Effector memory CD8-positive, alpha-beta T cell (primary cell): ENCODE results near the gene OTUB1.

Source experiments
- ATAC-seq: fragments of 150-1000 bp; cut with Tn5 transposase; replicated peaks from 2 replicates; pipeline ENCODE4 v1.10.0; 2021; ENCODE audit warnings: mild to moderate bottlenecking, moderate library complexity
- DNase-seq, 3 experiments: peaks; one replicate each; pipeline ENCODE4 v3.0.0; 2021
- H3K27ac Mint-ChIP-seq, 2 donors: one replicate each; pipeline ENCODE4 v1.8.0; 2022; ENCODE audit warnings: mild to moderate bottlenecking in 2 of 2, mixed read lengths in 2 of 2, moderate library complexity in 2 of 2
- H3K27me3 Mint-ChIP-seq, 2 donors: one replicate each; pipeline ENCODE4 v1.8.0; 2022; ENCODE audit warnings: mixed read lengths in 2 of 2
- H3K36me3 Mint-ChIP-seq: one replicate; pipeline ENCODE4 v1.8.0; 2022; ENCODE audit warnings: mild to moderate bottlenecking, moderate library complexity, mixed read lengths; ENCODE audit not compliant: insufficient read depth
- H3K4me1 Mint-ChIP-seq, 2 donors: one replicate each; pipeline ENCODE4 v1.8.0; 2022; ENCODE audit warnings: low read depth in 2 of 2, mixed read lengths in 2 of 2
- H3K4me3 Mint-ChIP-seq, 2 donors: one replicate each; pipeline ENCODE4 v1.8.0; 2022; ENCODE audit warnings: mild to moderate bottlenecking in 2 of 2, mixed read lengths in 2 of 2, moderate library complexity in 2 of 2
- H3K9me3 Mint-ChIP-seq, 2 donors: one replicate each; pipeline ENCODE4 v1.8.0; 2022; ENCODE audit warnings: mixed read lengths in 2 of 2

OTUB1 gene

DNA sequence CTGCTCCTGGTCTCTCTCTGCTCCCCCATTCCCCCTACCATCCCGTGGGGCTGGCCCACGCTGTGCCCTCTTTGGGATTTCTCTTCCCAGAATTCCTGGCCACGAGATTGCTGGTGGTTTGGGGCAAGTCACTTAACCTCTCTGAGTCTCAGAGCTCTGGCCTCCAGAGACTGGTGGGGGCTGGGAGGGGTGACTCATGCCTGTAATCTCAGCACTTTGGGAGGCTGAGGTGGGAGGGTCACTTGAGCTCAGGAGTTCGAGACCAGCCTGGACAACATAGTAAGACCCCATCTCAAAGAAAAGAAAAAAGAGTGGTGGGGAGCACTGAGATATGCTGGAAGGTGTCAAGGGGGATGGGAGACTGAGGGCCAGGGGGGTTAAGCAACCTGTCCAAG, 18.3 kb downstream of the OTUB1 start:
- Mint-ChIP-seq H3K27ac (no peak overlapping the region), H3K36me3 (no peaks in the 10 kb centered on the region), H3K4me3 (no peak overlapping the region), H3K4me1 (peaks cover 18 to 21% of the 10 kb centered on the region in 2 donors), H3K9me3 (no peaks in the 10 kb centered on the region), H3K27me3 (peaks cover 22 to 30% of the 10 kb centered on the region in 2 donors)
- ATAC-seq: no peak
- DNase-seq: no peak

DNA sequence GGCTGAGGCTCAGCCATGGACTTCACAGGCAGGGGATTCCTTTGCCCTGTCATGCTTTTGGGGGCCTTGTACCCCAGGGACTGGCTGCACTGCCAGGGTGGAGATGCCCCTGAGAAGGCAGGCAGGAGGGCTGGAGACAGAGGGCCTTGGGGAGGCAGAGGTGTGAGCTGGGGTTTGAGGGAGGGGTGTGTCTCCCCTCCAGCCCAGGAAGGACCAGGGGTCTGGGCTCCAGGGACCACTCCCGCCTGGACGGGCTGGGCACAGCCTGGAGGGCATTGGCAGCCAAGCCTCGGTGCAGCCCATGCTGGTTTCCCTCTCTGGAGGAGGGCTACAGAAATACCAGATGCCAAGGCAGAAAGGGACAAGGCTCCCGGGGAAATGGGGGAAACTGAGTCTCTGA, 19.5 kb downstream of the OTUB1 start:
- Mint-ChIP-seq H3K27ac (no peak overlapping the region), H3K36me3 (peaks cover 3% of the 10 kb centered on the region), H3K4me3 (no peak overlapping the region), H3K9me3 (peaks cover 6 to 7% of the 10 kb centered on the region in 2 donors), H3K4me1 (peaks cover 16 to 23% of the 10 kb centered on the region in 2 donors), H3K27me3 (peaks cover 22 to 38% of the 10 kb centered on the region in 2 donors)
- ATAC-seq (no peak), DNase-seq (no peak)

- no peak overlapping the region for H3K27ac Mint-ChIP-seq
- DNase-seq: no peak
- peaks cover 22 to 43% of the 10 kb centered on the region in 2 donors for H3K27me3 Mint-ChIP-seq
- H3K9me3 Mint-ChIP-seq: peaks cover 10 to 14% of the 10 kb centered on the region in 2 donors
- no peak for ATAC-seq
- H3K4me1 Mint-ChIP-seq: peaks cover 14 to 25% of the 10 kb centered on the region in 2 donors
- H3K36me3 Mint-ChIP-seq: peaks cover 3% of the 10 kb centered on the region
- H3K4me3 Mint-ChIP-seq: peak overlapping the region in 1 of 2 donors; percentile 86
These were observed 20.2 kb downstream of the OTUB1 start for GRCh38 chr11:64006398-64006797.

DNA sequence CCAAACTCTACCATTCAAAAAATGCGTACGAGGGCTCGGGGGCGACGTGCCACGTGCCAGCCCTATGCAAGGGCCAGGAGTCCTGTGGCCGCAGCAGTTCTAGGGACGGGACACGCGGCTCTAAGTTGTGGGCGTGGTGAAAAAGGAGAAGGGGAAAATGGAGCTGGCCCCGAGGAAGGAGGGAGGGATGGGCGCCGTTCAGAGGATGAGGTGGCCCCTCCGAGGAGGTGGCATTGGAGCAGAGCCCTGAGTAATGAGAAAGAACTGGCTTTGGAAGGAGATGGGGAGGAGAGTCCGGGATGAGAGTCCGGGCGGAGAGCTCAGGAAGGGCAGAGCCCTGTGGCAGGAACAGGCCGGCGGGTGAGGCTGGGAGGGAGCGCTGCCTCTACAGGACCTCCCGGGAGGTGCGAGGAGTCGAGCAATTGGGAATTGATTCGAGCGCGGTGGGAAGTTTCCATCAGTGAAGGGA, 21.0 kb downstream of the OTUB1 start:
- peaks cover 14 to 25% of the 10 kb centered on the region in 2 donors for H3K4me1 Mint-ChIP-seq
- H3K27ac Mint-ChIP-seq: peak overlapping the region; percentile 16 to 52
- no peak for DNase-seq
- H3K4me3 Mint-ChIP-seq: peak overlapping the region; percentile 67 to 86
- peaks cover 22 to 43% of the 10 kb centered on the region in 2 donors for H3K27me3 Mint-ChIP-seq
- peak; percentile 21 for ATAC-seq
- H3K36me3 Mint-ChIP-seq: peaks cover 3% of the 10 kb centered on the region
- peaks cover 10 to 14% of the 10 kb centered on the region in 2 donors for H3K9me3 Mint-ChIP-seq

- DNase-seq (no peak), ATAC-seq (peak; percentile 79)
- peaks cover 3% of the 10 kb centered on the region for H3K36me3 Mint-ChIP-seq
- peaks cover 14 to 25% of the 10 kb centered on the region in 2 donors for H3K4me1 Mint-ChIP-seq
- H3K27me3 Mint-ChIP-seq: peaks cover 22 to 43% of the 10 kb centered on the region in 2 donors
- H3K4me3 Mint-ChIP-seq: peak overlapping the region; percentile 67 to 86
- H3K27ac Mint-ChIP-seq: peak overlapping the region in 1 of 2 donors; percentile 52
- H3K9me3 Mint-ChIP-seq: peaks cover 10 to 14% of the 10 kb centered on the region in 2 donors
These were observed 21.5 kb downstream of the OTUB1 start for GRCh38 chr11:64007629-64008282.

GRCh38 chr11:64008283-64008913, 22.2 kb downstream of the OTUB1 start:
- Mint-ChIP-seq H3K4me3 (peak overlapping the region in 1 of 2 donors; percentile 86), H3K27ac (peak overlapping the region in 1 of 2 donors; percentile 52), H3K36me3 (peaks cover 3% of the 10 kb centered on the region), H3K27me3 (peaks cover 22 to 43% of the 10 kb centered on the region in 2 donors), H3K4me1 (peaks cover 14 to 25% of the 10 kb centered on the region in 2 donors), H3K9me3 (peaks cover 10 to 14% of the 10 kb centered on the region in 2 donors)
- DNase-seq (no peak), ATAC-seq (no peak)

DNA sequence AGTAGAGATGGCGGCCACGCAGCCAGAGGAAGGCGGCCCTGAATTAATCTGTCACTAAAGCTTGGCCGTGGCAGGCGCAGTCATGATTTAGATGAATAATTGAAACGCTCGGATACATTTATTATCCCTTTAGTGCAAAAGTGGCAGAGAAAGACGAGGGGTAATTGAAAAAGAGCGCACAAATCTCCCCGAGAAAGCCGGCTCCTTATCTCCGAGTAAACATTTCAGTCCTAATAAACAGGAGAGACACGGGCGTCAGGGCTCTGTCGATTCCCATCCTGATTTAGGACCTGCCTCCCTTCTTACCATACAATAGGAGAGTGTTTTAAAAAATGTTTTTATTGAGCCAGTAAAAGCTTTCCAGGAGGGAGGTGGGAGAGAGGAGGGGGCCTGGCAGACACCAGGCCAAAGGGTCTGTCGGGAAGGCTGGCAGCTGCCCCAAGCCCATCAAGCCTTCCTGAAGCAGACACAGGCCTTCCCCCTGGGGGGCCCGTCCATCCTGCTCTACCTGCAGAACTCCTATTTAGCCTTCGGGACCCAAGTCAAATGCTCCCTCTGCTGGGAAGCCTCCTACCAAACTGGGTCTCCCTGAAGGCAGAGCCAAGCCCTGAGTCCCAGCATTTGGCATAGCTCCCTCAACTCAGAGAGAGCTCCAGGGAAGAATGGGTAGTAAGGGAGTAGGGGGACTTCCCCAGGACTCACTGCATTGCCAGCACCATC, 22.8 kb downstream of the OTUB1 start:
- Mint-ChIP-seq H3K36me3 (peaks cover 3% of the 10 kb centered on the region), H3K9me3 (peaks cover 10 to 14% of the 10 kb centered on the region in 2 donors), H3K27me3 (peaks cover 22 to 43% of the 10 kb centered on the region in 2 donors), H3K27ac (no peak overlapping the region), H3K4me1 (peaks cover 14 to 25% of the 10 kb centered on the region in 2 donors), H3K4me3 (no peak overlapping the region)
- no peak for ATAC-seq
- no peak for DNase-seq

- Mint-ChIP-seq H3K9me3 (peaks cover 10 to 14% of the 10 kb centered on the region in 2 donors), H3K27ac (no peak overlapping the region), H3K4me1 (peaks cover 14 to 25% of the 10 kb centered on the region in 2 donors), H3K36me3 (peaks cover 3% of the 10 kb centered on the region), H3K4me3 (no peak overlapping the region), H3K27me3 (peaks cover 22 to 43% of the 10 kb centered on the region in 2 donors)
- ATAC-seq: no peak
- DNase-seq: no peak
These were observed 23.5 kb downstream of the OTUB1 start for GRCh38 chr11:64009710-64010109.

DNA sequence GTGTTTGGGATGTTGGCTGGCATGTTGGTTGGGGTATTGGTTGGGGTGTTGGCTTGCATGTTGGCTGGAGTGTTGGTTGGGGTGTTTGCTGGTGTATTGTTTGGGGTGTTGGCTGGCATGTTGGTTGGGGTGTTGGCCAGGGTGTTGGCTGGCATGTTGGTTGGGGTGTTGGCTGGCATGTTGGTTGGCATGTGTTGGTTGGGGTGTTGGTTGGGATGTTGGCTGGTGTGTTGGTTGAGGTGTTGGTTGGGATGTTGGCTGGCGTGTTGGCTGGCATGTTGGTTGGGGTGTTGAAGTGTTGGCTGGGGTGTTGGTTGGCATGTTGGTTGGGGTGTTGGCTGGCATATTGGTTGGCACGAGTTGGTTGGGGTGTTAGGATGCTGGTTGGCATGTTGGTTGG, 24.5 kb downstream of the OTUB1 start:
- Mint-ChIP-seq H3K4me3 (no peak overlapping the region), H3K27me3 (peaks cover 22 to 43% of the 10 kb centered on the region in 2 donors)

GRCh38 chr11:64011371-64011770, 25.1 kb downstream of the OTUB1 start:
- Mint-ChIP-seq H3K27ac (no peak overlapping the region), H3K4me3 (no peak overlapping the region), H3K4me1 (peaks cover 14 to 25% of the 10 kb centered on the region in 2 donors), H3K9me3 (peaks cover 10 to 14% of the 10 kb centered on the region in 2 donors), H3K27me3 (peaks cover 21 to 37% of the 10 kb centered on the region in 2 donors), H3K36me3 (peaks cover 3% of the 10 kb centered on the region)
- no peak for DNase-seq
- ATAC-seq: no peak

More for the DNA sequence above, 24.5 kb downstream of the OTUB1 start:
- H3K4me1 Mint-ChIP-seq: peaks cover 14 to 25% of the 10 kb centered on the region in 2 donors
- H3K9me3 Mint-ChIP-seq: peaks cover 10 to 14% of the 10 kb centered on the region in 2 donors
- H3K27ac Mint-ChIP-seq: peak overlapping the region in 1 of 2 donors; percentile 74
- ATAC-seq (no peak), DNase-seq (no peak)
- H3K36me3 Mint-ChIP-seq: peaks cover 3% of the 10 kb centered on the region

- ATAC-seq: no peak
- H3K36me3 Mint-ChIP-seq: peaks cover 3% of the 10 kb centered on the region
- peaks cover 1 to 18% of the 10 kb centered on the region in 2 donors for H3K27me3 Mint-ChIP-seq
- H3K4me3 Mint-ChIP-seq: no peak overlapping the region
- H3K27ac Mint-ChIP-seq: no peak overlapping the region
- DNase-seq: no peak
- peaks cover 10 to 14% of the 10 kb centered on the region in 2 donors for H3K9me3 Mint-ChIP-seq
- peaks cover under 1 to 7% of the 10 kb centered on the region in 2 donors for H3K4me1 Mint-ChIP-seq
These were observed 27.1 kb downstream of the OTUB1 start for GRCh38 chr11:64013141-64013896.

DNA sequence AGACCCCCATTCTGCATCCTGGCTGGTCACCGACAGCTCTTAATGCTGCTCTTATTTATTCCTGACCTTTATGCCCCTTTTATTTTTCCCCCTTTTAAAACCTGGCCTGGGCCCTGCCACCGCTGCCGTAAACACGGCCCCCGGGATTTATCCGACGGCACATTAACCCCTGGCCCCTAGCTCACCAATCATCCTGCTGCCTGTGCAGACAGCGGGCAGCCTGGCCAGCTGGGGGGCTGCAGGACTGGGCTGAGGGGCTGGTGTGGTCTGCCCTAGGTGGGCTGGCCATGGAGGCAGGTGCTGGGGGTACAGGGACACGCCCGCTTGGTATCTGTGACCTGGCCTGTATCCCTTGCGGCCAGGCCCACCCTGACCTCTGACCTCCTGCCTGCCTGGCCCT, 28.1 kb downstream of the OTUB1 start:
- Mint-ChIP-seq H3K9me3 (peaks cover 10 to 14% of the 10 kb centered on the region in 2 donors), H3K4me1 (peaks cover 0 to 7% of the 10 kb centered on the region in 2 donors), H3K4me3 (no peak overlapping the region), H3K36me3 (peaks cover 3% of the 10 kb centered on the region), H3K27ac (no peak overlapping the region), H3K27me3 (peaks cover 0 to 14% of the 10 kb centered on the region in 2 donors)
- ATAC-seq (no peak), DNase-seq (no peak)

DNA sequence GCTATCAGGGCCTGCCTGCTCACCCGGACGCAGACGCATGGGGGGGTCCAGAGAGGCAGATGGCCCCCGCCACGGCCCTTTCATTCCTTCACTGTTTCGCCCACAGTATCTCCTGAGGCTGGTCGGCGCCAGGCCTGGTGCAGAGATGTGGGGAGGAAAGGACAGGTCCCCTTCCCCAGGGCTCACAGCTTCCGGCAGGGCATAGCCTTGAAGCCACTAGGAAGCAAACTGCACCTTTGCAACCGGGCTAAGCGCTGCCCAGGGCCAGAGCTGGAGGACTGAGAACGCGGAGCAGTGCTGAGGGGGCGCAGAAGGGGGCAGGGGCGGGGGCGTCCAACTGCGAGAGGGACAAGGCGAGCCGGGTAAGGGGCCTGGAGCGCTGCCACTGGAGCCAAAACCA, 29.3 kb downstream of the OTUB1 start:
- ATAC-seq (no peak), DNase-seq (no peak)
- Mint-ChIP-seq H3K4me3 (no peak overlapping the region), H3K27me3 (peaks cover 0 to 7% of the 10 kb centered on the region in 2 donors), H3K4me1 (peaks cover 0 to 3% of the 10 kb centered on the region in 2 donors), H3K9me3 (peaks cover 5 to 9% of the 10 kb centered on the region in 2 donors), H3K36me3 (peaks cover 3% of the 10 kb centered on the region), H3K27ac (no peak overlapping the region)
